DOHH2 (cell line): Measurements from ENCODE around the gene KRTCAP2.

ENCODE experiments used
- H3F3A ChIP-seq: fragments of 200-600 bp; sonication (generic), shearing (Covaris generic); 2 replicates; pipeline ENCODE4 v1.6.0; 2016; ENCODE audit warnings: antibody characterized with exemption, mild to moderate bottlenecking; ENCODE audit not compliant: control insufficient read depth, insufficient read depth
- H3K27ac ChIP-seq: fragments of 200-600 bp; sonication (generic); 2 replicates; pipeline ENCODE4 v1.5.1; 2014; ENCODE audit warnings: low read depth, mild to moderate bottlenecking, low read length, moderate library complexity
- H3K27me3 ChIP-seq: fragments of 200-600 bp; sonication (generic); 2 replicates; pipeline ENCODE4 v1.6.1; 2014; ENCODE audit warnings: mild to moderate bottlenecking, low read length, mixed read lengths; ENCODE audit not compliant: control insufficient read depth
- H3K36me3 ChIP-seq: fragments of 200-600 bp; sonication (generic); 2 replicates; pipeline ENCODE4 v1.6.1; 2014; ENCODE audit warnings: mild to moderate bottlenecking, low read length, moderate library complexity, mixed read lengths; ENCODE audit not compliant: control insufficient read depth
- H3K4me1 ChIP-seq: fragments of 200-600 bp; sonication (generic); 2 replicates; pipeline ENCODE4 v1.6.1; 2014; ENCODE audit warnings: mild to moderate bottlenecking, low read length, mixed read lengths; ENCODE audit not compliant: control insufficient read depth
- H3K4me2 ChIP-seq: fragments of 200-600 bp; sonication (generic); 2 replicates; pipeline ENCODE4 v1.6.0; 2014; ENCODE audit warnings: mild to moderate bottlenecking, low read length, moderate library complexity
- H3K4me3 ChIP-seq: fragments of 200-600 bp; sonication (generic); 2 replicates; pipeline ENCODE4 v1.5.1; 2014; ENCODE audit warnings: mild to moderate bottlenecking, low read length, mixed read lengths
- H3K79me2 ChIP-seq: fragments of 200-600 bp; sonication (generic); 2 replicates; pipeline ENCODE4 v1.6.1; 2014; ENCODE audit warnings: mild to moderate bottlenecking, low read length, mixed read lengths; ENCODE audit not compliant: control insufficient read depth
- H3K9me2 ChIP-seq: fragments of 200-600 bp; sonication (generic); replicated peaks from 2 replicates; pipeline ENCODE4 v1.6.1; 2014; ENCODE audit warnings: mild to moderate bottlenecking, low read length, mixed read lengths; ENCODE audit not compliant: control insufficient read depth
- H3K9me3 ChIP-seq: fragments of 200-600 bp; sonication (generic); 2 replicates; pipeline ENCODE4 v1.6.1; 2014; ENCODE audit warnings: antibody characterized with exemption, low read length, mixed read lengths; ENCODE audit not compliant: control insufficient read depth, insufficient read depth
- H4K20me1 ChIP-seq: fragments of 200-600 bp; sonication (generic); 2 replicates; pipeline ENCODE4 v1.6.0; 2014; ENCODE audit warnings: low read depth, mild to moderate bottlenecking, antibody characterized with exemption, low read length, moderate library complexity; ENCODE audit not compliant: control insufficient read depth, insufficient read depth
- EZH2phosphoT487 ChIP-seq: fragments of 200-600 bp; sonication (generic); IDR thresholded peaks from 2 replicates; pipeline ENCODE4 v1.6.1; 2017; ENCODE audit warnings: borderline replicate concordance, mild to moderate bottlenecking, antibody characterized with exemption, low read length, moderate library complexity, mixed read lengths
- TF ChIP-seq, protein P1 (sequence below): fragments of 200-600 bp; sonication (generic); IDR thresholded peaks from one replicate; pipeline ENCODE4 v1.5.1; 2014; ENCODE audit warnings: antibody characterized with exemption, mild to moderate bottlenecking, low read depth, low read length; ENCODE audit not compliant: poor library complexity, severe bottlenecking

KRTCAP2 gene

DNA sequence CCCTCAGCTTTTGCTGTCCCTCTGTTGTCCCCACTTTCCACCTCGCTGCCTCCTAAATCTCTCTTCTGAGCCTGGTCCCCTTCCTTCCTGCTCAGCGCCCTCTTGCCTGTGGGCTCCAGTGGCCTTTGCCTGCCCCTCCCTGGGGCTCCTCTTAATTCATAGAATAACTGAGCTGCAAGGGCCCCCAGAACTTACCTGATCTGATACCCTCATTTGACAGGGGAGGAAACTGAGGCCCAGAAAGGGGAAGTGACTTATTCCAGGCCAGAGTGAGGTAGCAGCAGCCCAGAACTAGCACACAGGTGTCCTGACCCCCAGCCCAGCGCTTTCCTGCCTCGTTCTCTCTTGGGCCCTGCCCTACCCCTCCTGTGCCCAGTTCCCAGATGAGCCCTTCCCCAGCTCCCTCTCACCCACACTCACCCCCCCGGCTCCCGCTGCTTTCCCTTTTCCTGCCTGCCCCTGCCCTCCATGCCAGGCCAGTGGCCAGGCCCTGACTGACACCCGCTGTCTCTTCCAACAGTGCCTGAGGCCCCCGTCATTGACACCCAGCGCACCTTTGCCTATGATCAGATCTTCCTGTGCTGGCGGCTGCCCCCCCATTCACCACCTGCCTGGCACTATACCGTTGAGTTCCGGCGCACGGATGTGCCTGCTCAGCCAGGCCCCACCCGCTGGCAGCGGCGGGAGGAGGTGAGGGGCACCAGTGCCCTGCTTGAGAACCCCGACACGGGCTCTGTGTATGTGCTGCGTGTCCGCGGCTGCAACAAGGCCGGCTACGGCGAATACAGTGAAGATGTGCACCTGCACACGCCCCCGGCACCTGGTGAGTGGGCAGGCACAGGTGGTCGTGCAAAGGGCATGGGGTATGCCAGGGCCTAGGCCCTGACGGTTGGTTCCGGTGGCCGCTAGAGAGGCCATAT is 6.3 kb upstream of the KRTCAP2 start:
- H3K4me1 ChIP-seq, result peaks cover 28% of the 10 kb centered on the region
- H3K4me2 ChIP-seq, result no peak overlapping the region
- no peak overlapping the region for H3K27ac ChIP-seq
- H3K9me2 ChIP-seq, result no peaks in the 10 kb centered on the region
- H3K36me3 ChIP-seq, result peaks cover 22% of the 10 kb centered on the region
- H4K20me1 ChIP-seq, result no peaks in the 10 kb centered on the region
- H3K27me3 ChIP-seq, result no peaks in the 10 kb centered on the region
- no peaks in the 10 kb centered on the region for H3K79me2 ChIP-seq
- peaks cover 13% of the 10 kb centered on the region; the same call in 1 of the 2 replicates for H3F3A ChIP-seq
- TF ChIP-seq, protein P1, sequence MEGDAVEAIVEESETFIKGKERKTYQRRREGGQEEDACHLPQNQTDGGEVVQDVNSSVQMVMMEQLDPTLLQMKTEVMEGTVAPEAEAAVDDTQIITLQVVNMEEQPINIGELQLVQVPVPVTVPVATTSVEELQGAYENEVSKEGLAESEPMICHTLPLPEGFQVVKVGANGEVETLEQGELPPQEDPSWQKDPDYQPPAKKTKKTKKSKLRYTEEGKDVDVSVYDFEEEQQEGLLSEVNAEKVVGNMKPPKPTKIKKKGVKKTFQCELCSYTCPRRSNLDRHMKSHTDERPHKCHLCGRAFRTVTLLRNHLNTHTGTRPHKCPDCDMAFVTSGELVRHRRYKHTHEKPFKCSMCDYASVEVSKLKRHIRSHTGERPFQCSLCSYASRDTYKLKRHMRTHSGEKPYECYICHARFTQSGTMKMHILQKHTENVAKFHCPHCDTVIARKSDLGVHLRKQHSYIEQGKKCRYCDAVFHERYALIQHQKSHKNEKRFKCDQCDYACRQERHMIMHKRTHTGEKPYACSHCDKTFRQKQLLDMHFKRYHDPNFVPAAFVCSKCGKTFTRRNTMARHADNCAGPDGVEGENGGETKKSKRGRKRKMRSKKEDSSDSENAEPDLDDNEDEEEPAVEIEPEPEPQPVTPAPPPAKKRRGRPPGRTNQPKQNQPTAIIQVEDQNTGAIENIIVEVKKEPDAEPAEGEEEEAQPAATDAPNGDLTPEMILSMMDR, result no peak
- no peak for TF ChIP-seq EZH2phosphoT487
- H3K4me3 ChIP-seq, result no peak overlapping the region
- H3K9me3 ChIP-seq, result no peaks in the 10 kb centered on the region

DNA sequence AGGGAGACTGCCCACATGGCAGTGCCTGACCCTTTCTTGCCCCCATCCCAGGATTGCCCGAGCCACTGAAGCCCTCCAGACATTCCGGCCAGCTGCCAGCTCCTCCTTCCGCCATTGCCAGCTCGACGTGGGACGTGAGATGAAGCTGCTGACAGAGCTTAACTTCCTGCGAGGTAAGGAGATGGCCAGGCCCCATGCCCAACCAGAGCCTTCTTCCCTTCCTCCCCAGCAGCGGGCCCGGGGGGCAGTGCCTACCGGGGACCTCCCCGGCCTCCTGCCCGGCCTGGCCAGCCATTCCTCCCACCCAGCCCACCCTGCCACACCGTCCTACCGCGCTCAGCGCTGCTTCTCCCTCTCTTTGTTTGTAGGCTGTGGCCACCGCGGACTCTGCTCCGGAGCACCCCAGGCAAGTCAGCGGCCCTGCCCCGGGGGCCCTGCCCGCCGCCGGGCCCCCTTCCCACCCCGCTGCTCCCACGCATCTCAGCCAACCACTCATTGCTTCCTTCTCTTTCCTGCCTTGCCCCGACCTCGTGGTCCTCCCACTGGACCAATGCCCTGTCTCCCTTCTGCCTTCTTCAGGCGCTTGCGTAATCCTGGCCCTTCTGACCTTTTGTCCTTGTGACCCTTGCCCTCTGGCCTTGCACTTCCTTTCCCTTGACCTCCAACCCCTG is 5.5 kb upstream of the KRTCAP2 start:
- H3K9me3 ChIP-seq, result no peaks in the 10 kb centered on the region
- no peaks in the 10 kb centered on the region for H4K20me1 ChIP-seq
- no peaks in the 10 kb centered on the region for H3K27me3 ChIP-seq
- no peak overlapping the region for H3K4me3 ChIP-seq
- H3K36me3 ChIP-seq, result peaks cover 22% of the 10 kb centered on the region
- H3K4me2 ChIP-seq, result no peak overlapping the region
- peaks cover 13% of the 10 kb centered on the region; the same call in 1 of the 2 replicates for H3F3A ChIP-seq
- peaks cover 33% of the 10 kb centered on the region for H3K4me1 ChIP-seq
- H3K27ac ChIP-seq, result no peak overlapping the region
- H3K79me2 ChIP-seq, result no peaks in the 10 kb centered on the region
- TF ChIP-seq, protein P1, result no peak
- TF ChIP-seq EZH2phosphoT487, result no peak
- H3K9me2 ChIP-seq, result no peaks in the 10 kb centered on the region

GRCh38 chr1:155177918-155178281 is 4.8 kb upstream of the KRTCAP2 start:
- H3K79me2 ChIP-seq, result peaks cover 2% of the 10 kb centered on the region
- H3K4me2 ChIP-seq, result no peak overlapping the region
- no peaks in the 10 kb centered on the region for H3K9me3 ChIP-seq
- no peaks in the 10 kb centered on the region for H4K20me1 ChIP-seq
- no peaks in the 10 kb centered on the region for H3K27me3 ChIP-seq
- peaks cover 37% of the 10 kb centered on the region for H3K4me1 ChIP-seq
- peaks cover 23% of the 10 kb centered on the region for H3K36me3 ChIP-seq
- H3K9me2 ChIP-seq, result no peaks in the 10 kb centered on the region
- no peak overlapping the region for H3K27ac ChIP-seq
- H3K4me3 ChIP-seq, result no peak overlapping the region
- TF ChIP-seq, protein P1, result no peak
- TF ChIP-seq EZH2phosphoT487, result no peak
- peaks cover 13% of the 10 kb centered on the region; the same call in 1 of the 2 replicates for H3F3A ChIP-seq
